ENCODE data around the gene AOPEP.

AOPEP gene

DNA sequence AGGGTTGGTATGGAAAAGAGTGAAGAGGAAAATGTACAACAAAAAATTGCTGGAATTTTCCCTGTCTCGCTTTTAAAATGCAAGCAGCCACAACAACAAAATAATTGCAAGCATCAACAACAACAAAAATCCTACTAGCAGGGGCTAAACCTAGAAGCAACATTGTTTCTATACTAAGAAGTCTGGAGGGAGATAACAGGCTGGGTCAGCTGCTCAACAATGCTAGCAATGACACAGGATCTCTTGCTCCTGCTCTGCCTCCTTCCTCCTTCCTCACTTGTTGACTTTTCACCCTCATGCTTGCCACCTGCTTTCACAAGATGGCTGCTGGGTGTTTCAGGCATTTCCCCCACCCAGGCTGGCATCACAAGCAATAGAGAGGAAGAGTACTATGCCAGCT, 7.6 kb upstream of the AOPEP start:
- DNase-seq (ENCODE audit: low read depth, low spot score) = no peak

DNA sequence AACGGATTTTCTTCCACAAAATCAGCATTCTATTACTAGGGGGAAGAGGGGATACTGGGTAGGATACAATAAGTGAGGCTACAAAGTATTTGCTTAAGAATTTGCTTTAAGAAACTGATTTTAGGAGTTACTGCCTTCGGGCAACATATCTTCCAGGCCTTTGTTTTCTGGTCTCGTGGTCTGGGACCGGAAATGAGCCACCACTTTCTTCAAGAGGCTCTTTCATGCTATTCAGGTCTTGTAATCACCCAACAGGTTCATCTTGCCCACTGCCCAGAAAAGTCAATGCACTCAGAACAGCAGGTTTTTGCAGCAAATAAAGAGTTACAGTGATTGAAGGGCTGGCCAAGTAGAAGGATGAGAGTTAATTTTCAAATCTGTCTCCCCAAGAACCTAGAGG, 6.6 kb upstream of the AOPEP start:
- DNase-seq (ENCODE audit: low read depth, low spot score) = no peak

- no peak for DNase-seq (ENCODE audit: low read depth, low spot score)
Measured at GRCh38 chr9:94720846-94721549, 5.5 kb upstream of the AOPEP start.

GRCh38 chr9:94721754-94722153, 4.7 kb upstream of the AOPEP start:
- no peak for DNase-seq (ENCODE audit: low read depth, low spot score)

GRCh38 chr9:94725293-94725692, 1.2 kb upstream of the AOPEP start:
- DNase-seq (ENCODE audit: low read depth, low spot score) = no peak

DNA sequence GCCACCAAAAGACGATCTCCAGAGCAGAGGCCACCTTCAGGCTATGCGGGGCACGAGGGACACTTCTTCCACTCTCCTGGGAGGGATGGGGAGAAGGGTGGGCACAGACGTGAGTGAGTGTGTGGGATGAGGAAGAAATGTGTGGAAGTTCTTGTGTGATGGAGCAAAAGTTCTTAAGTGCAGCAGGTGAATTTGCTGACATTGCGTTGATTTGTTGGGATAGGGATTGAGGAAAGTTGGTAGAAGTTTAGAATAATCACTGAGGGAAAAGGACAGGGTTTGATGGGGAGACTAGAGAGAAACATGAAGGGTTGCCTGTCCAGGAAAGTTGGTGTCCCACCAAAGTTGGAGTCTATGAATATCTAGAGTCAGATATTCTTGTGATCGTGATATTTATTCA, 2.2 kb downstream of the AOPEP start:
- no peak for DNase-seq (ENCODE audit: low read depth, low spot score)

- DNase-seq (ENCODE audit: low read depth, low spot score) = no peak
Measured at GRCh38 chr9:94729199-94729598, 2.7 kb downstream of the AOPEP start.

DNA sequence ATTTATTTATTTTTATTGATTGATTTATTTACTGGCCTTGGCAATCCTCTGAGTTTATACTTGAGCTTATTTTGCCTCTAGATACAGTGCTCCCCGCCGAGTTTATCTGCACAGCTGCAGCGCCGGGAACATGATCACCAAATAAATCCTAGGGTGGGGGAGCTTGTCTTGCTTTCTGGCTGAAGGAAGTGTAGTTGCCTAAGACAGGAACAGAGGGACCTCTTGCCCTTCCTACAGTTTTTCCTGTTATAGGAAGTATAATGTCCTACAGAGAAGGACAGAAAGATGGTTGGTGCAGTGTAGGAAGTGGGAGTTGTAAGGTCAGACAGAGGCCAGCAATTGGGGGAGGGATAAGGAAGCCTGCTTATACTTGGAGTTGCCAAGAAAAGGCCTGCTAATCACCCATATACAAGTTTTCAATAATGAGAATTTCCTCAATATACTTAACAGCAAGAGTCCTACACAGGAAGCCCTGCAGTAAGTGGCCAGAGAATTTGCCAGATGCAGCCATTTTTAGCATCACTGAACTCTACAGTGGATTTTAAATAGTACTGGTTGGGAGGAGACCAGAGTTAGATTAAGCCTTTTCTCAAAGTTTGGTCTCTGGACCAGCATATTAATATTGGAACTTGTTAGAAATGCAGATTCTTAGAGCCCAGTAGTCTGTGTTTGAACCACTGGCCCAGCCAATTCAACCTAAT, 7.7 kb downstream of the AOPEP start:
- no peak for DNase-seq (ENCODE audit: low read depth, low spot score)

DNA sequence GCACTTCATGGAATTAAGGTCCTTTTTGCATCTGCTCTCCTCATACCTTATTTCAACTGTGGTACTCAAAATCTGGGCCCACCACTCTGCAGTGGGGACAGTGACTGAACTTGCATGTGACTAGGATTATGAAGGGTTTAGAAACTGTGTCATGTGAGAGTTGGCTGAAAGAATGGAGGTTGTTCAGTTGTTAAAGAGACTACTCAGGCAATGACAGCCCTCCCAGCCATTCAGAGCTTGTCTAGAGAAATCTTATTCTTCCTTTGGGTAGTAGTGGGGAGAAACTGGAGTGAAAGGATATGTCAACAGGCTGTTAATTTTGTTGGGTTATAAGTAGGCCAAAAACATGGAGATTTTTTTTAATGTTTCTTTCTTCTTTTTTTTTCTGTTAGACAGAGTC, 10.3 kb downstream of the AOPEP start:
- no peak for DNase-seq (ENCODE audit: low read depth, low spot score)

DNA sequence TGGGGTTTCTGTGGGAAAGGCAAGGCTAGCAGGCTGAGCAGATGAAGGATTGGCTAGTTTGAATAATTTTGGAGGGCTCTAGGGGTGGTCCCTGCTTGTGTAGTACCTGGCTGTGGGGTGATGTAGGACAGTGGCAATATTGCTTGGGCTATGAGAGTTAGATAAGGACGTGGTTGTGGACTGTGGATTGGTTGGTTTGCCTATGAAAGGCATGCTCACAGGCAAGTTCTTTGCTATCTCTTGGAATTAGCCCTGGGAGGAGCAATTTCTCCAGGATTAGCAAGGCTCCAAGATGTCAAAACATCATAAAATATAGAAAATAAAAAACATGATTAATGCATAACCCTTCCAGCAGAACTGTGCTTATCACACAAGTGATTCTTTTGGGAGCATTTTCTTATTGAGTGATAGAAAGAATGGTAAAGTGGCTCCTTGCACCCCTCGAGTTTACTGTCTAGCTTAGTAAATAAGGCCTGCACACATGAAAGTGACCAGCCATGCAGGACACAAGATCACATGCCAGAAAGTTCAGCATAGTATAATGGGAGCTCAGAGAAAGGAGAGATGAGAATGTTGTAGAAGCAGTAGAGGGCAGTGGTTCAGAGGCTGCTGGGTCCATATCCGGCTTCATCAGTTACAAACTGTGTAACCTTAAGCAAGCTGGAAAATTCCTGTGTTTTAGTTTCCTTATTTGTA, 13.8 kb downstream of the AOPEP start:
- DNase-seq (ENCODE audit: low read depth, low spot score) = no peak

- DNase-seq (ENCODE audit: low read depth, low spot score) = no peak
Measured at GRCh38 chr9:94741866-94742265, 15.4 kb downstream of the AOPEP start.

DNA sequence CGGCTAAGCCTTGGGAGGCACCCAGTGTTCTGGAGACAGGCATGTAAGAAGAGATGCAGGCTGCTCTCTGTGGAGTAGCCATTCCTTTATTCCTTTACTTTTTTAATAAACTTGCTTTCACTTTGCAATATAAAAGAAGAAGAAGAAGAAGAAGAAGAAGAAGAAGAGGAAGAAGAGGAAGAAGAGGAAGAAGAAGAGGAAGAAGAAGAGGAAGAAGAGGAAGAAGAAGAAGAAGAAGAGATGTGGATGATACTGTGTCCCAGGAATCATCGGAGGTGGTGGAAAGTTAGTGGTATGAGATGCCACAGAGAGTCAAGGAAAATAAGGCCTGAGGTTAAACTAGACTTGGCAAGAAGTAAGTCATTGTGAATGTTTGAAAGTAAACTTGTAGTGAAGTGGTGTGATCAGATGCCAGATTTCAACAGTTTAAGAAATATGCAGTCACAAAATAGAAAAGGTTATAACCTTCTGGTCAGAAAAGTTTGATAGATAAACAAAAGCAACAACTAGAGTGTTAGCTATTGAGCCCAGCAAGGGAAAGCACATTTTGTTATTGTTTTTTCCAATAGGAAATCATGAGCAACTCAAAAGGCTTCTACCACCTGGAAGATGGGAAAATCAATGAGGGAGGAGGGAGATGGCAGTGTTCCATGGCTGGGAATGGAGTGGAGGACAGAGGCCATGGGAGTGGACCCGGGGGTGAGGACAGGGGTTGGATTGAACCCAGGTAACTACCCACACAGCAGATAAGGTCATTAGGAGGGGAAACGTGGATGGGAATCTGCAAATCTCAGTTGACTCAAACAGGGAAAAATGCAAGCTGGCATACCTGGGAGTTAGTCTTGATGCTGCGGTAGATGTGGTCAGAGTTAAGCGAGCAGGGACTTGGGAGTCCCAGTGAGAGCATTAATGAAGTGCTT, 16.8 kb downstream of the AOPEP start:
- DNase-seq (ENCODE audit: low read depth, low spot score) = no peak

- no peak for DNase-seq (ENCODE audit: low read depth, low spot score)
Measured at GRCh38 chr9:94745806-94746540, 19.5 kb downstream of the AOPEP start.

- DNase-seq (ENCODE audit: low read depth, low spot score) = no peak
Measured at GRCh38 chr9:94746541-94747370, 20.3 kb downstream of the AOPEP start.

DNA sequence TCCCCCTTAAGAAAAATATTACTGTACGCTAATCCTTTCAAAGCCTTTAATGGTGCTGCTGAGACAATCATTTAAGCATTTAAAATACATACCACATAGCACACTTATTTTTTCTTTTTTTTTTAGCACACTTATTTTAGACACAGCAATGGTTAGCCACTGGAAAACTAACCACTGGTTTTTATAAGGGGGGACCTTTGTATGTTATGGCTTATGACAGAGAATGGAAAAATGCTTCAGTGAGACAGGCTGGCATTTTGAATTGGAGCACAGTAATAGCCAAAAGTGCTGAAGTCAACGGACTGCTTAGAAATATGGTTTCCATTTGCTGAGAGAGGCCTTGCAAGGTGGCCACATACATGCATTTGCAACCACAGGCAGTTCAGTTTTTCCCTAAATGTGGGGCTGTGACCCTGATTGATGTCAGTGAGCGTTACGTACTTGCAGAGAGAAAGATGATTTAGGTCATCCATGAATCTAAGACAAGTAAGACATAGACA, 28.5 kb downstream of the AOPEP start:
- no peak for DNase-seq (ENCODE audit: low read depth, low spot score)

- DNase-seq (ENCODE audit: low read depth, low spot score) = no peak
Measured at GRCh38 chr9:94757158-94757557, 30.7 kb downstream of the AOPEP start.

GRCh38 chr9:94758031-94758430, 31.5 kb downstream of the AOPEP start:
- DNase-seq (ENCODE audit: low read depth, low spot score) = no peak

DNA sequence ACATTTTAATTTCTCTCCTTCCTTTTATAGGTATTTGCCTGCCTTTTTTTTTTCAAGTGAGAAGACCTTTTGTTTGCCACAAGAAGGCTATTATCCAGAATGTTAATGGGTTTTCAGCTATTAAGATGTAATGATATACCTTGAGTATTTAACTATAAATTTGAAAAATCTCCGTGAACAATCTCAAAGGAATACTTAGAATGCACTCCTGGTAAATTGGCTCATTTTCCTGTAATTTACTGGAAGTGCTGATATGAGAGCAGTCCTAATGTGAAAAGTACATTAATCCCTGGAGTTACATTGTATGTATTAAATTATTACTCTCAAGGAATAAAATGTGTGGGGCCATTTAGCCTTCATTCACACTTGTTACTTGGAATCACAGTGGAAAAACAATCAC, 32.4 kb downstream of the AOPEP start:
- DNase-seq (ENCODE audit: low read depth, low spot score) = no peak

DNA sequence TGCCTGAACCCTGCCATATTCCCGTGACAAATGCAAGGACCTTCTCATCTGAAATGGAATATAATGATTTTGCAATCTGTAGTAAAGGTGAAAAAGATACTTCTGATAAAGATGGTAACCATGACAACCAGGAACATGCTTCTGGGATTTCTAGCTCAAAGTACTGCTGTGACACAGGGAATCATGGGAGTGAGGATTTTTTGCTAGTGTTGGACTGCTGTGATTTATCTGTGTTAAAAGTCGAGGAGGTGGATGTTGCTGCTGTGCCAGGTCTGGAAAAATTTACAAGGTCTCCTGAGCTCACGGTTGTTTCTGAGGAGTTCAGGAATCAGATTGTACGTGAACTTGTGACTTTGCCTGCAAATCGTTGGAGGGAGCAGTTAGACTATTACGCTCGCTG, 33.5 kb downstream of the AOPEP start:
- DNase-seq (ENCODE audit: low read depth, low spot score) = no peak

DNA sequence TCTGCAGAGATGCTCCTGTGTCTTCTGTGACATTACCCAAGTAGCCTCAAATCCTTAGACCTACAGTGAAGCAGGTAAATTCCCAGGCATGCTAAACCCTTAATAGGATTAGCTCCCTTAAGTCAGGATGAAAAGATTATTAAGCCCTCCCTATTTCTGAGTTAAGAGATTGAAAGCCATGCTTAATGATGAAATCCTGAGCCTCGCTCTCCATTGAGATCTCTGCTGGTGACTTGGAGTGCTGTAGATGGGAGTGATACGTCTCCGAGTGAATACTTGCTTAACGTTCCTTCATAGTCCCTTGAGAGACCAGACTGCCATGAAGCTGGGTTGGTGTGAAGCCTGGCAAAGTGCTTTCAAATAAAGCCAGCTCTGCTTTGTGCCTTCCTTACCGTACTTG, 34.2 kb downstream of the AOPEP start:
- no peak for DNase-seq (ENCODE audit: low read depth, low spot score)

All from brain pericyte (primary cell).